ENCODE results near the gene TAF6.

Gene TAF6

DNA sequence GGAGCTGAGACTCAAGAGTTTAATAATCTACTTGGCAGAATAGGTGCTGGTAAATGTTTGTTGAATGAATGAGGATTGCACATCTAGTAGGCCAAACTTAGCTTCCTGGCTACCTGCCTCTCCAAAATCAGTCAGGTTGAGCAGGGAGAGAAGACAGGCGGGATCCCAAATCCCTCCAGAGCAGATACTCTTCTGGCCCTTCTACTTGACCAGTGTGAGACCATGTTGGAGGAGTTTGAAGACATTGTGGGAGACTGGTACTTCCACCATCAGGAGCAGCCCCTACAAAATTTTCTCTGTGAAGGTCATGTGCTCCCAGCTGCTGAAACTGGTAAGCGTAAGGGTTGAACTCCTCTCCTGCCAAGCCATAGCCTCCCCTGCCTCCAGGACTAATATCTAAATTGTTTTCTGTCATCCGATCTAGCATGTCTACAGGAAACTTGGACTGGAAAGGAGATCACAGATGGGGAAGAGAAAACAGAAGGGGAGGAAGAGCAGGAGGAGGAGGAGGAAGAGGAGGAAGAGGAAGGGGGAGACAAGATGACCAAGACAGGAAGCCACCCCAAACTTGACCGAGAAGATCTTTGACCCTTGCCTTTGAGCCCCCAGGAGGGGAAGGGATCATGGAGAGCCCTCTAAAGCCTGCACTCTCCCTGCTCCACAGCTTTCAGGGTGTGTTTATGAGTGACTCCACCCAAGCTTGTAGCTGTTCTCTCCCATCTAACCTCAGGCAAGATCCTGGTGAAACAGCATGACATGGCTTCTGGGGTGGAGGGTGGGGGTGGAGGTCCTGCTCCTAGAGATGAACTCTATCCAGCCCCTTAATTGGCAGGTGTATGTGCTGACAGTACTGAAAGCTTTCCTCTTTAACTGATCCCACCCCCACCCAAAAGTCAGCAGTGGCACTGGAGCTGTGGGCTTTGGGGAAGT is 5.4 kb upstream of the TAF6 start:
- in situ Hi-C loops (cut with MboI; ENCODE audit: low sequenced_read_pairs): no loop called here

DNA sequence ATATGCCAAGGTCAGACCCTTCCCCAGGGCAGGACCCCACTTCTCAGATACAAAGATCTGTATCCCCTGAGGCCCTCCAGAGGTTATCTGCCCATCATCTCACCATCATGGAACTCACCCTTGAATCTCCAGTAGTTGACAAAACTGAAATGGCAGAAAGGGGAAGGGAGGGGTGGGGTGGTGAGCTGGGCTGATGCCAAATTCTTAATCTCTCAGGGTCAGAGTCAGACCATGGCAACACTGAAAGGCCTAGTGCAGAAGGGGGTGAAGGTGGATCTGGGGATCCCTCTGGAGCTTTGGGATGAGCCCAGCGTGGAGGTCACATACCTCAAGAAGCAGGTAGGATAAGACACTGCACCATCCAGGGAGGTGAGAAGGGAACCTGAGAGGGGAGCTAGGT is 3.4 kb upstream of the TAF6 start:
- in situ Hi-C loops (cut with MboI; ENCODE audit: low sequenced_read_pairs): no loop called here

DNA sequence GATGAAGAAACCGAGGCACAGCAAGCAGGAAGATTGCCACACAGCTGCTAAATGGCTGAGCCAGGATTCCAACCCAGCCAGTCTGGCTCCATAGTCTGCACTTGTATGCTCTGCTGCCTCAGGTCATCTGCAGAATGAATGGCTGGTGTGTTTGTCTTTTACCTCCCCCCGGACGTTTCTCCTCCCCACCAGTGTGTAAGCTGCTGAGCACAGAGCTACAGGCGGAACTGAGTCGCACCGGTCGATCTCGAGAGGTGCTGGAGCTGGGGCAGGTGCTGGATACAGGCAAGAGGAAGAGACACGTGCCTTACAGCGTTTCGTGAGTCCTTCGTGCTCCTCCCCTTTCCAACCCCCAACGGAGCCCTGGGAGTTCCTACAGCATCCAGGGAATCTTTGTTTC is 2.9 kb upstream of the TAF6 start:
- in situ Hi-C loops (cut with MboI; ENCODE audit: low sequenced_read_pairs): no loop called here

DNA sequence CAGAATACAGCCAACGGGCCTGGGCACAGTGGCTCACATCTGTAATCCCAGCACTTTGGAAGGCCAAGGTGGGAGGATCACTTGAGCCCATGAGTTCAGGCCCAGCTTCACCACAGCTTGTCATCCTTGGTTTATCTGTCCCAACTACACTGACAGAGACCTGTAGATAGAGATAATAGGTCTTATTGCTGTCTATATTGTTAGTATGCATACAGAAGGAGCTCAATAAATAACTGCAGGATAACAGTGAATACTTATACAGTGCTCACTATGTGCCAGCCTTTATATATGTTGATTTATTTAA is 1.5 kb upstream of the TAF6 start:
- in situ Hi-C loops (cut with MboI; ENCODE audit: low sequenced_read_pairs): no loop called here

DNA sequence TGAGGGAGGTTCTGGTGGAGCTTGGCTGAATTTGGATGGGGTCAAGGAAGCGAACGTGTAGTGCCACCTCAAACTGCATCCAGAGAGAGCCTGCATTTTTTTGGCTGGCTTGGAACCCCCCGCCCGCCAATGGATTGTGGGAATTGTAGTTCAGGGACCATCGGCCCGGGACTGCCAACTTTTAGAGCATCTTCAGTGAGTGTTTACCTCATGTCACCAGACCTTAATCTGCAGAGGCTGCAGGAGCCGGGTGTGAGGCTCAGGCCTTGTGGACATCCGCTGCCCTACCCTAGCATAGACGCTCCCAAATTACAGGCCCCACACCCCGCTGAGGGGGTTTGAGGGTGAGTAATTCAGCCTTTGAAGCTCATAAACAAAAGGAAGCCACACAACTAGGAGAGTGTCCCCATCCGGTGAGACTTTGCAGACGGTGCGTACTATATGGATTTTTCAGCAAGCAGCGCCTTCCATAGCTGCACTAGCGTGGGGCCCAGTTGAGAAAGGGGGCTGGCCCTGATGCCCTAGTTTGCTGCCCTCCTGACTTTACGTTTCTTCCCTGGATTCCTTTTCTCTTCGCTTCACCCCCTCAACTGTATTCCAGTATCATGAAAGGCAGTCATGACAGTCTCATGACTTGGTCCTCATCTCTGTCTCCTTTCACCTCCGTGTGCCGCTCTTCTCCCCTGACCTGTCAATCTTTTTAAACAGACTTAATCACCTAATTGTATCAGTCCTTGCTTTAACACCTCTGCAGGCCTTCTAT is 993 bp upstream of the TAF6 start:
- in situ Hi-C loops (cut with MboI; ENCODE audit: low sequenced_read_pairs): no loop called here

DNA sequence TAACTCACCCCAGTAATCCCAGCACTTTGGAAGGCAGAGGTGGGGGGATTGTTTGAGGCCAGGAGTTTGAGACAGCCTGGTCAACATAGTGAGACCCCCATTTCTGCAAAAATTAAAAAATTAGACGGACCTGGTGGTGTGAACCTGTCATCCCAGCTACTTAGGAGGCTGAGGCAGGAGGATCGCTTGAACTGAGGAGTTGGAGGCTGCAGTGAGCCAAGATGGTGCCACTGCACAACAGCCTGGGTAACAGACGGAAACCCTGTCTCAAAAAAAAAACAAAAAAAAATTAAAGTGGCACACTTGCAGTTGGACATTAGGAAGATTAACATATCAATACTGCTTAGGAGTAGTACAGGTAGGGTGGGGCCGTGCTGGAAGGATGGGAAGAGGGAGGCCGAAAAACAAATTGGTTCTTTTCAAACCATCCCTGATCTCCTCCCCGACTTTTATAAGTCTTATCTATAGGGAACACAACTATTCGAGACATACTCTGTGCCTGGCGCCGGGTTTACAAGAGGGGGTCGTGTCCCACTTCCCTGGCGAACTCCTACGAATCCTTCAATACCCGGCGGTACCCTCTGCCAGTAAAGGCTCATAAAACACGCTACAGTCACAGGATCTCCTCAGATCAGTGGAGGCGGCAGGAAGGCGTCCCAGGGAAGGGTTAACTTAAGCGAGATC is 628 bp downstream of the TAF6 start:
- in situ Hi-C loops (cut with MboI; ENCODE audit: low sequenced_read_pairs): no loop called here

DNA sequence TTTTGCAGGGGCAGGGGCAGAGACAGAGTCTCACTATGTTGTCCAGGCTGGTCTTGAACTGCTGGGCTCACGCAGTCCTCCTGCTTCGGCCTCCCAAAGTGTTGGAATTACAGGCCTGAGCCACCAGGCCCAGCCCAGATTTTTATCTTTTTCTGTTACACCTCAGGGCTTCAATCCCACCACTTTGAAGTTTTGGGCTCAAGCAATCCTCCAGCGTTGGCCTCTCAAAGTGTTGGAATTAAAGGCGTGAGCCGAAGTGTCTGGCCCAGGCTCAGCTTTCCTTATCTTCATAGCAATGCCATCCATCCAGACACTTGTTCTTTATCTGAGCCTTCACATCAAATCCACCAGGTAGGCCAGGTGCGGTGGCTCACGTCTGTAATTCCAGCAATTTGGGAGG is 4.1 kb downstream of the TAF6 start:
- in situ Hi-C loops (cut with MboI; ENCODE audit: low sequenced_read_pairs): no loop called here

DNA sequence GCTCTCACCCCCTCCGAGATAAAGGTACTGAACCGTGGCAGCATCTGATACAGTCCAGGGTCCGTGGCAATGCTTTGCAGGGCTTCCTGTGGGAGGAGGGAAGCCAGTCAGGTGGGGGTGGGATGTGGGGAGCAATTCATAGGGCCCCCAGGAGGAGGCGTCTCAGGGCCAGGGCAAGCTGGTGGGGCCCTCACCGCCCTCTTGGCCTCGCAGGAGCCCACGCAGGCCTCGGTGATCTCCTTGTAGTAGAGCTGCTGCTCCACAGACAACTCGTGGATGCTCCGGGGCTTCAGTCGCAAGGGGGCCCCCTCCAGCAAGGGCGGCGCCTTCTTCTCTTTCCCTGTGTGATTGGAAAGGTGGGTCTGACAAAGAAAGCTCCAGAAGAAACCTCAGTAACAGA is 7.2 kb downstream of the TAF6 start:
- in situ Hi-C loops (cut with MboI; ENCODE audit: low sequenced_read_pairs): no loop called here

DNA sequence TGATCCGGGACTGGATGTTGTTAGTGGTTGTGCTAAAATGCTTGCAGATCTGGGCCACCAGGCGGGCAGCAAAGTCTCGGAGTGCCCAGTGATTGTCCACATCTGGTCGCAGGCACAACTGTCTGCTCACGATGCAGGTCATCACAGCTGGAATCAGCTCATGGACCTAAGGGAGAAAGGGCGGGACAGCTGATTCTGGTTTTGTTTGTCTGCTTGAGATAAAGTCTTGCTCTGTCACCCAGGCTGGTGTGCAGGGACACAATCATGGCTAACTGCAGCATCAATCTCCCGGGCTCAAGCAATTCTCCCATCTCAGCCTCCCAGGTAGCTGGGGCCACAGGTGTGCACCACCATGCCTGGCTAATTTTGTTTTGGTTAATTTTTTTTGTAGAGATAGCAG is 8.0 kb downstream of the TAF6 start:
- in situ Hi-C loops (cut with MboI; ENCODE audit: low sequenced_read_pairs): no loop called here

DNA sequence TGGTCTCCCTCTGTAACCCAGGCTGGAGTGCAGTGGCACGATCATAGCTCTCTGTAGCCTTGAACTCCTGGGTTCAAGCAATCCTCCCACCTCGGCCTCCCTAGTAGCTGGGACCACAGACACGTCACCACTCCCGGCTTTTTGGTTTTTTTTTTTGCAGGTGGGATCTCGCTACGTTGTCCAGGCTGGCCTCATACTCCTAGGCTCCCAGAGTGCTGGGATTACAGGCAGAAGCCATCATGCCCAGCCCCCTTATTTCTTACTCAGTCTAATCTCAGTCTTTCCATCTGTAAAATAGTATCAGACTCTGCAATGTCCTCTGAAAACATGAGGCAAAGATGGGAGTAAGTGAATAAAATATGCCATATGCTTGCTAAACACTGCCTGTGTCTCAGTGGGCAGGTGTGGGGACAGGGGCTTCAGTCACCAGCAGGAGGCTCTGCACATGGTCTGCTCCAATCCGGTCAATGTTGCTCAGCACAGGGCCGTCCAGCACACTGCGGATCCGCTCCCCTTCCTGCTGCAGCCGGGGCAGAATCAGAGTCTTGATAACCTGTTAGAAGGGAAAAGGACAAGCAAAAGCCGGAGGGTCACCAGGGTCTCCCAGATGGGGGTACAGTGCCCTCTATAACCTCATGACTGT is 9.5 kb downstream of the TAF6 start:
- in situ Hi-C loops (cut with MboI; ENCODE audit: low sequenced_read_pairs): no loop called here

DNA sequence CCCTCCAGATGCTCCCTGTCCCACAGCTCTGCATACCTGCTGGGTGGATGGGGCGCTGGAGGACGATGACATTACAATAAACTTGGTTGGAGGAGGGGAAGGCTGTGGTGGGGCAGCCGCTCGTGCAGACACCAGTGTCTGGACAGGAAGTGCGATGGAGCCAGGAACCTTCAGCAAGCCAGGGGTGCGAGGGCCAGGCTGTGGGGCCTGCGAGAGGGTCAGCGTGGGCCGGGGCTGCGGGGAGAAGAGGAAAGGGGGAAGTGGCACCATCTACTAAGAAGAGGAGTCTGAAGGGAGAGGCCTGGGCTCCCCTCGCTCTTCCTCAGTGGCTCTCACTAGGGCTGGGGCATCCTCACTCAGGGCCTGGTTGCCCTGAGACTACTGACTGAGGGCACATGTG is 11.3 kb downstream of the TAF6 start:
- in situ Hi-C loops (cut with MboI; ENCODE audit: low sequenced_read_pairs): no loop called here

DNA sequence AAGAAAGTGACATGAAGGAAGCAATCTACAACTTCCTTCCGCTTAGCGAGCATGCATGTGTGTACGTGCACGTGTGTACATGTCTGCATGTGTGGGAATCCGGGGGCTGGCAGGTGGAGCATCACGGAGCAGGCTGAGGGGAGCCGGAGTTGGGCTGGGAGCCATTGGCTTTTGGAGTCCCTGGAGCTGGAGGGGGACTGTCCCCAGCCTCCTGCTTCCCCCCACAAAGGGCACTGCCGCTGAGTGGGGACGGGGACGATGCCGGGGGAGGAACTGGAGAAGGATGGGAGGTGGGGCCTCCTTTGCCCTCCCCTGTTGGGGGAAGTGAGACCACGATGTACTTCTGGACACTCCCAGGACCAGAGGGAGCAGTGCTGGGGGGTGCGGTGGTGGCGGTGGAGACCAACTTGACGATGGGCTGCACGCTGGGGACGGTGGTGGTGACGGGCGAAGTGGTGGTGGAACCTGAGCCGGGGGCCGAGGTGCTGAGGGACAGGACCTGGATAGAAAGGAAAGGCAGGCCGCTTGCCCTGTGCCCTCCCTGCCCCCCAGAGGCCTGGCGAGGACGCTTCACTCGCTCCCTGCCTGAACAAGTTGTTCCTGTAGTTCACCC is 11.9 kb downstream of the TAF6 start:
- in situ Hi-C loops (cut with MboI; ENCODE audit: low sequenced_read_pairs): no loop called here

DNA sequence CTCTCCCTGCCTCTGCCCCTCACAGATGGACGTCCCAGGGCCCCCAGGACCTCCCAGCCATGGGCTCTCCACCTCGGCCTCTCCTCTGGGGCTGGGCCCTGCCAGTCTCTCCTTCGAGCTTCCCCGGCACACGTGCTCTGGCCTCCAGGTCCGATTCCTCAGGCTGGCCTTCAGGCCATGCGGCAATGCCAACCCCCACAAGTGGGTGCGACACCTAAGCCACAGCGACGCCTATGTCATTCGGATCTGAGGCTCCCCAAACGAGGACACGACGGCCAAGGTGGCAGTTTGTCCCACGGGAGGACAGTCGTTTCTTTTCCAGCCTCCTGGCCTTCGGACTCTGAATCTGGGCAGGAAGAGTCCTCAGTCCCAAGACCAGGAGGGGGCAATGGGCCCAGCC is 12.5 kb downstream of the TAF6 start:
- in situ Hi-C loops (cut with MboI; ENCODE audit: low sequenced_read_pairs): no loop called here

DNA sequence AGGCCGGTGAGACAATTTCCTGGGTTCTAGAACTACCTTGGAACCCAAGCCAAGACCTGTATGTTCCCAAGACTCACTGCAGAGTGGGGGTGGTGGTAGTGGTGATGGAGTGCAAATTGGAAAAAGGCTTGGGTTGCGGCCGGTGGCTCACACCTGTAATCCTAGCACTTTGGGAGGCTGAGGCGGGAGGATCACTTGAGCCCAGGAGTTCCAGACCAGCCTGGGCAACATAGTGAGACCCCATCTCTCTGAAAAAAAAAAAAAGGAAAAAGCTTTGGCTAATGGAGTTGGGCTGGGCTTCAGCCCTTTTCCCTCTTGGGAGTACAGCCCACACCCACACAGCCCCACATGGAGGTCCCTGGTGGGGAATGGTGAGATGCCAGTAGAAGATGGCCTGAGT is 13.6 kb downstream of the TAF6 start:
- in situ Hi-C loops (cut with MboI; ENCODE audit: low sequenced_read_pairs): no loop called here

DNA sequence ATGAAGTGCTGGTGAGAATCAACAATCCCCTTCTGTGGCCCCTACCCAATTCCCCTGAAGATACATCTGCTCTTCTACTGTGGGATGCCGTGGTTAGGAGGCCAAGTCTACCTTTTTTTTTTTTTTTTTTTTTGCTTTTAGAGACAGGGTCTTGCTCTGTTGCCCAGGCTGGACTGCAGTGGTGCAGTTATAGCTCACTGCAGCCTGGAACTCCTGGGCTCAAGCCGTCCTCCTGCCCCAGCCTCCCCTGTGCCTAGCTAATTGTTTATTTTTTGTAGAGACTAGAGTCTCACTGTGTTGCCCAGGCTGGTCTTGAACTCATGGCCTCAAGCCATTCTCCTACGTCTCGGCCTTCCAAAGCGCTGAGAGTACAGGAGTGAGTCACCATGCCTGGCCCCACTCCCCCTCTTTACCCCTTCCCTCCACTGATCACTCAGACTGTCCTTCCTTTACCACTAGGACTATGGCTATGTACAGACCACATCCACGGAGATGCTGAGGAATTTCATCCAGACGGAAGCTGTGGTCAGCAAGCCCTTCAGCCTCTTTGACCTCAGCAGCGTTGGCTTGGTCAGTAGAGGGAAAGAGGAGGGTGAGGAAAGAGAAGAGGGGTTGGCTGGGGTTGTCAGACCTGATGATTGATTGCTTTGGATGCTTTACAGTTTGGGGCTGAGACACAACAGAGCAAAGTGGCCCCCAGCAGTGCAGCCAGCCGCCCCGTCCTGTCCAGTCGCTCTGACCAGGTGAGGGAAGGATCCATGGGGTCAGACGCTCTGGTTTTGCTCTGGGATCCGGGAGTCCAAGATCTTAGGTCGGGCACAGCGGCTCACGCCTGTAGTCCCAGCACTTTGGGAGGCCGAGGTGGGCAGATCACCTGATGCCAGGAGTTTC is 16.0 kb downstream of the TAF6 start:
- in situ Hi-C loops (cut with MboI; ENCODE audit: low sequenced_read_pairs): no loop called here

DNA sequence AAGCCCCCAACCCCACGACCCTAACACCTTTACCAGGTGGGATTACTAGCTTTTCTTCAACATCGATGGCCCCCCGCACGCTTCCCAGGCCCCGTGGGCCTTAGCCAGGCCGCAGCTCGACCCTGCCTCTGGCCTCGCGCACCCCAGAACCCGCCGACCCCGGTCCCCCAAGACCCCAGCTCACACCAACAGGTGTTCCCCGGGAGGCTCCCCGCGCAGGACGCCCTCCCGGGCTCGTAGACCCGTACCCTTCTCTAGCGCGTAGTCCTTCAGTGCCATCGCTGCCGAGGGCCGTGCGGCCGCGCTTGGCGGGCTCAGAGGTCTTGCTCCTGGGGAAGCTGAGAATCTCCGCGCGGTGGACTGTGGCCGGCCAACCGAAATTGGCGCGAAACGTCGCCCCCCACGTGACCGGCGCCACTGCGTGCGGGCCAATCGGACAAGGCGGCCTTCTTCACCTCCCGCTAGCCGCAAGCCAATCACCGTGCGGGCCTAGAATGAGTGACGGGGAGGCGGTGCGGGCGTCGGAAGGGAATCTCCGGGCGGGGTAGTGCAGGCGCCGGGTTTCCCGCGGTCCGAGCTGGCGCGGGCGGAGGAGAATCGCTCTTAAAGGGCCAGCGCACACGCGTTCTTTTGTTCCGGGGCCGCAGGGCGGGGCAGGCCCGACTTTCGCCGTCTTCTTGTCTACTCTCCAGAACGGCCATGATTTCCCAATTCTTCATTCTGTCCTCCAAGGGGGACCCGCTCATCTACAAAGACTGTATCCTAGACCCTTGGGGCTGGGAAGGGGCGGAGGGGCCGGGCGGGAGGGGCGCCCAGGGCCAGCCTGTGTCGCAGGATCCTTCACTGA is 17.9 kb downstream of the TAF6 start, which contains the start of the genes AP4M1 and MCM7:
Gene AP4M1, plus strand, starts transcription at position 628 of the 847 bp plus-strand sequence. Its CDS starts 72 bp downstream, at position 700.
Gene MCM7, minus strand, starts transcription at position 382 of the 847 bp plus-strand sequence. Its CDS starts 103 bp downstream, at position 279.
- in situ Hi-C loops (cut with MboI; ENCODE audit: low sequenced_read_pairs): no loop called here

DNA sequence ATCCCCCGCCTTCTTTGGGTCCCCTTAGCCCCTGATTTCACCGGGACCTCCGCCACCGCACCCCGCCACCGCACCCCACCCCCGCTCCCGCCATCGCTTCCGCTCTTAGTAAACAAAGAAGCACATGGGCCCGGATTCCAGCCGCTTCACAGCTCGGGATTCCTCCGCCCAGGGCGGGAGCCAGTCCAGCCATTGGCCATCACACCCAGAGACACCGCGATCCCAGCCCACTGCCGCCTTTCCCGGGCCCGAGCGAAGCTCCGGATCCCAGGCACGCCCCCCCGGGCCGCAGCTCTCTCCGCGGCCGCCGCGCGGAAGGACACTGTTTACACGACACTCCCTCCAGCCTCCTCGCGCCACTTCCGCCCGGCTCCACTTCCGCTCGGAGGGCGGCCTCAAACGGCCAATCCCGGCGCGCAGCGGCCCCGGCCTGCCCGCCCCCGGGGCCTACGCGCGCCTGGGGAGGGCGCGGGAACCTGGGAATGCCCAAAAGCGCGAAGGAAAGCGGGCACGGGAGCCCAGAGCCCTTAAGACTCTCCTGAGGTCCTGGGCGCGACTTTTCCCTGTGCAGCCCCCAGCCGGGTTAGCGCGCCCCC is 18.6 kb downstream of the TAF6 start:
- in situ Hi-C loops (cut with MboI; ENCODE audit: low sequenced_read_pairs): no loop called here

DNA sequence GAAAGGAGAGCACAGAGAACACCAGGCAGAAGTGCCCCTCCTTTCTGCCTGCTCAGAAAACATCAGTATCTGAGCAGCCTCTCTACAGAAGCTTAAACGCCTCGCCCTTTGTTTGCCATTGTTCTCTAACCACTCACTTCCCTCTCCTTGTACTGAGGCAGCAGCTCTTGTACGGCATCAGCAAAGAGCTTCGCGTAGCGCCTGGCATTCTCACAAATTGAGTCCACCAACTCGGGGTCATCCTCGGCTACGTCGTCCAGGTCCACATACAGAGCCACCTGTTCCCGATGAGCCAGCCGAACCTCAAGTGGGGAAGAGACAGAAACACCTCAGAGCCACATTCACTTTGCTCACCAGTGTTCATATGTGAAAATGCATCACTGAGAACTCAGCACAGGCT is 19.7 kb downstream of the TAF6 start:
- in situ Hi-C loops (cut with MboI; ENCODE audit: low sequenced_read_pairs): no loop called here
